NCI-H526 (cell line): ENCODE measurements around the gene WDFY4.

Source experiments
- DNase-seq, 2 experiments: peaks; one replicate each; lab custom pipeline; 2025; lab: John Stamatoyannopoulos, UW

The WDFY4 gene

DNA sequence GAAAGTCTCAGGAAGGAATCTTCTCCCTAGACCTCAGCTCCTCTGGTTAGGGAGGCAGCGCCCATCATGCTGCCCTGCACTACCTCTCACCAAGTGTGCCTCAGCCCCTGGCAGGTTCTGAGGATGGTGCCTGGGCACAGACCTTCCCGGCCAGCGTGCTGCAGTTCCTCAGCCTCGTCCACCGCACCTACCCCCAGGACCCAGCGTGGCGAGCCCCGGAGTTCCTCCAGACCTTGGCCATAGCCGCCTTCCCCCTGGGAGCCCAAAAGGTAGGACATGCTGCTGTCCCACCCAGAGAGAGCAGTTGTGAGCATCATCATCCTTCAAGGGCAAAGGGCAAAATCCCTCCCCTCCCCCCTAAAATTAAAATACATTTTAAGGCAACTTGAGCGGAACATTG, 132.5 kb downstream of the WDFY4 start:
- no peak for DNase-seq

DNA sequence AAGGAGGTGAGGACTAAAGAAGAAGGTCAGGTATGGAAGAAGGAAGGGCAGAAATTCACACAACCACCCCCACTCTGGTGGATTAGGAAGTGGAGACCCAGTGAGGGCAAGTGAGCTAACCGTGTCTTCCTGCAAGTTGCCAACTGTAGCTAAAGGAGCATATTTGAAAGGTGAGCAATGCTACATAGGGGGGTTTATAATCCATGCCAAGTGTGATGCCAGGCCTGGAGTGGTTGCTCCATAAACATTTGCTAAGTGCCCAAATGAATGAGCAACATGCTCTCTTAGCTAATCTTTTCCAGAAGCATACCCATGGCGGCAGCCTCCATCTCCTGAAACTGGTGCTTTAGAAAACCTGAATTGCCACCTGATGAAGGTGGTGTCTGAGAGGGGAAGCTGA, 133.4 kb downstream of the WDFY4 start:
- DNase-seq = no peak

DNA sequence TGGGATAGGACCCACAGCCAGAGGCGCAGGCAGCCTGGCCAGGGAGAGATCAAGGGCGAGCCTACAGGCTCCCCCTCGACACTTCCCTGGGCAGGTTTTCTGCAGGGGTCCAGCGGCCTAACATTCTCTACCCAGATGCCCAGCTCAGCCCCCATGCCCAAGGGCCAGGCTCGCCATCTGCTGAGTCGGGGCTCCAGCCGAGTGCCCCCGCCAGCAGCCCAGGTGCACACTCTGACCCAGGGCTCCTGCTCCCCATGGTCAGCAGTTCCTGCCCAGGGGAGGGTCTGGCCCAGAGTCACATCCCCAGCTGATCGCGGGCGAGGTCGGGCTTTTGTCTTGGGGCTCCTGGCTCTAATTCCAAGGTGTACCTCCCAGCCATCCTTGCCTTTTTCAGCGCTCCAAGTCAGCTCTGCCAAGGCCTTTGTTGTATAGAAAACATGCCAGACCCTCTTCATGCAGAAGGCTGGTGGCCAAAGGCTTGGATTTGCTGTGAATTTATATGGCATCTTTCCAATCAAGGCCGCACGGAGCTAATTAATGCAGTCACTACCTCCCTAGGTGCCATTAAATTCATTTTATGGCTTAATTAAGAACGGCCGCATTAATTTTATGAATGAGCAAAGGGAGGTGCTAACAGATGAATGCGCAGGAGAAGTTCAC, 134.3 kb downstream of the WDFY4 start:
- no peak for DNase-seq

DNA sequence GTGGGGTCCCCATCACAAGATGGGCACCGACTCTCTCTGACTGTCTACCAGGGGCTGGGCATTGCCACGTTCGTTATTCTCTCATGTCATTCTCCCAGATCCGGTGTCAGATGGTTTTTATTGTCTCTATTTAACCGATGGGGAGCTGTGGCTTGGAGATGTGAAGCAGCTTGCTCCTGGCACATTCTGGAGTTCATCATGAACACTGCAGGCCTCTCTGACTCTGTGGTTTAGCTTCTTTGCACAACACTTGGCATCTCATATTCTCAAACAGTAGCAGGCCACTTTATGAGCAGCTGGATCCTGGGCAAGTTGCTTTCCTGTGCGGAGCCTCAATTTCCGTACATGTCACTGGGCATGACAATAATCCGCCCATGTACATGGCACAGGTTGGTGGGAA, 135.1 kb downstream of the WDFY4 start:
- DNase-seq = no peak

DNA sequence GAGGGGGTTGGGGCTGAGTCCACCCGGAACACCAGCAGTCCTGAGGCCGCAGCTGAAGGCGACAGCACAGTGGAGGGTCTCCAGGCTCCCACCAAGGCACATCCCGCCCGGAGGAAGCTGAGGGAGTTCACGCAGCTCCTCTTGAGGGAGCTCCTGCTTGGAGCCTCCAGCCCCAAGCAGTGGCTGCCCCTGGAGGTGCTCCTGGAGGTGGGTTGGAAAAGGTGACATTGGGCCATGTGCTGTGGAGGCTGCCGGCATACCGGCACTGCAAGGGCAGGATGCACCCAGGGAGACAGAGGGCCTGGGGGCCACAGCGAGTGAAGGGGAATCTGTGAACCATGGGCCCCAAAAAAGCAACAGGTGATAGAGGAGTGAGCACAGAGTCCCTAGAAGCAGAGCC, 135.6 kb downstream of the WDFY4 start:
- no peak for DNase-seq

DNA sequence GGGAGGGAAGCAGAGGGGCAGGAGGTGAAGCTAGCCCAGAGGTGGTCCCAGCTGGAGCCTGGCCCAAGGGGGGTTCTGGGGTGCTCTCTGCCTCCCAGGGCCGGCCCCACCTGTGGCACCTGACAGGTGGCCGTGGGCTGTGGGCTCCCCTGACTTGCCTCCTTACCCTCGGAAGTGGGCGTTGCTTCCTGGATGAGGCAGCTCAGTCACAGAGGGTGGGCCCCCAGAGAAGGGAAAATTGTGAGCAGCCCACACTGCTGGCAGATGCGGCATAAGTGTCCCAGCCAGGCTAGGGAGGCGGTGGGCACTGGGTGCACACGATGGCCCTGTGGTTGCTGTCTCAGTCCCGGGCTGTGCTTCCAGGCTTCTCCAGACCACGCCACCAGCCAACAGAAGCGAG, 136.0 kb downstream of the WDFY4 start:
- no peak for DNase-seq

DNA sequence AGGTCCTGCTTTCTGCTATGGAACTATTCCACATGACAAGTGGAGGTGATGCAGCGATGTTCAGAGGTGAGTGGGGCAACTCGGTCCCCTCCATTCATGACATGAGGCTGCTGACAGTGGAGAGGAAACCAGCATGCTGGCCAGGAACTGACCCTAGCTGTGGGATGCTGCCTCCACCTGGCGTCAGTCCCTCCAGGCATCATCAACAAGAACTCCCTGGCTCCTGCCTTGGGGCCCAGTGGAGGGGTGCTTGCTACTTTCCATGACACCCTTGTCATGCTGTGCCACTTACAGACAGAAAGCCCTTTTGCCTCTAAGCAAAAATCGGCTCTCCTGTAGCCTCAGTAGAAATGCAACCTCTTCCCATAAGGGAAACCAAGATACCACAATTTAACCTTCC, 136.4 kb downstream of the WDFY4 start:
- peak in 1 of 2 experiments; percentile 11 for DNase-seq

DNA sequence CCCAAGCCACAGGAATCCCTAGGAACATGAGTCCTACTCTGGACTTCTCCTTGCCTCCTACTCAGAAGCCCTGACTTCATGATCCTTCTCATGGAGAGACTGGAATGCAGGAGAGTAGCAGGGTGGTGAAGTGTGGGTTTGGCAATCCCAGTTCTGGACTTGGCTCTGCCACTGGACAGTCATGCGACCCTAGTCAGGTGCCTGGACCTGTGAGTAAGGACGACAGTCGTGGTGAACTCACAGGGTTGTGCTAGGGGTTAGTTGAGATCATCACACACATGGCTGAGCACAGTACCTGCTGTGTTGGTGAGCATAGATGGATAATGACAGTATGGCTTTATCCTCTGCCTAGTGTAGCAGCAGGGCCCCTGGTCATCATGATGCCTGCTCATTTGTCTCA, 137.0 kb downstream of the WDFY4 start:
- DNase-seq = no peak

DNA sequence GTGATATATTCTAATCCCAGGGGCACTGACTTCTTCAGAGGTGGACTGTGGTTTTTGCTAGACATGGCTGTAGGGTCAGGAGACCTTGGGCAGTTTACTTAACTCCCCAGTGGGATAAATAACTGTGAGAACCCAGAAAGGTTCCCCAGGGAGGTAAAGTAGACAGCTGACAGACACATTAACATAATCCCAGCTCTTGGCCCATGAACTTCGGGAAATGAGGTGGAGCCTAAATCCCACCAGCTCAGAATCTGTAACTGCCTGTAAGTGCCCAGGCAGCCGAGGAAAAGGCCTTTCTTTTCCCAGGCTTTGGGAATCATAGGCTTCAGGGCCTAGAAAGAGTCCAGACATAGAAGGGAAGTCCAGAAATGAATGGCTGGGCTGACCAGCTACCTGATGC, 149.0 kb downstream of the WDFY4 start:
- no peak for DNase-seq

DNA sequence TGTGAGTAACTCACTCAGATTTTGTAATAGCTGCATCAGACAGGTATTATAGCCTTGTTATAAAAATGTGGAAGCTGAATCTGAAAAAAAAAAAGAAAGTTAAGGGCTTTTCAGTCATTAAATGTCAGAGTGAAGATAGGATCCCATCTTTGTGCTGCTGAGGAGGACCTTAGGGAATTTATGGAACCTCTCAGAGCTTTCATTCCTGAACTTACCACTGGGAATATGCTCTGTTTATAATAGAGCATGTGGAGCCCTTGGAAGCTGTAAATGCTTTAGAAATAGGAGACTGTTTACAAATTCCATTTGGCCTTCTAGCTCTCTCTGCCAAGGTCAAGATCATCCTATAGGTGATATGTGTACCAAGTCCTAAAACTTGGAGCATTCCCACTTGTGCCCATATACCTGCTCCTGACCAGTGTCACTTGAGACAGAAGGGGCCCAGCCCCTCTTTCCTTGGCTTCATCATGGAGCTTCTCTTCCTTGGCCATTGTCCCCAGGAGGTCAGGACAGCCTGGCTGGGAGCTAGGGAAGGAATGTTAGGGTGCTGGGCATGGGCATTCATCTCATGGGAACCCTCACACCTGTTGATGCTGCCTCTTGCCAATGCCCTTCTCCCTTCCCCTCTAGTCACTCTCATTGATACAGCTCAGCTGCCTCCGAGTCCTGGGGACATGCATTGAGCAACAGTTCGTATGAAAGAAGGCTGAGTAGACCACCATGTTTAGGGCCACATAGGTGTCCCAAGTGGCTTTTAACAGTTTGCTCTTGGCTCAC, 149.7 kb downstream of the WDFY4 start:
- DNase-seq = no peak

DNA sequence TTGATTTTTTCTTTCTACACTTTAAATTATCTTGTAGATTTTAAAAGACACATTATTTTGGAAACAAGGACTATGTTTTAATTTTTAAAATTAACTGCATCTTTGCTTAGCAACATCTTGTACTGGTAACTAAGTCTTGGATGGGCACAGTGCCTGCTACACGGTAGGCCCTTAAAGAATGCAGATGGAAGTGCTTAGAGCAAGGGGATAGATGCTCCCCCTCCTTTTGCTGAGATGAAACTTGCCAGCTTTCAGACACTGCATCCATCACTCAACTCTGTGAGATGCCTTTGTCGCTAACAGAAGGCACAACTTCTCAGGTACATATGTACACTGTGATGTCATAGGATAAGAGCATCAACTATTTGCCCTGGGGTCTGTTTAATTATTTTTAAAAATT, 151.1 kb downstream of the WDFY4 start:
- DNase-seq = no peak

DNA sequence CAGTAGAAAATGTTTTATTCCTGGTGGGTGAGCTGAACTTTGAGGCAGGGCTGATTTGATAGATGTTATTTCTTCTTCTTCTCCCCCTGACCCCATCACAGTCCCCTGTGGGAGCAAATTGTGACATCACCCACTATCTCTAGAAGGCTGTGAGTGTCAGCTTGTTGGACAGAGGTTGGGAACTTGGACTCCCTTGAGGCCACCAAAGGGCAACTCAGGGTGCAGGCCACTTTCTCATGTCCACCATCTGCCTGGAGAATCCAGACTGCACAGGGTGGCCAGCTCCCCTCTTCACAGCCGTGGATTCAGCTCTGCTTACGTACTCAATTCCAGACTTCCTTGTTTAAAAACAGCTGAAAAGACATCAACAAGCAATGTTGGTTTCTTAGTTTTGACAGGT, 151.9 kb downstream of the WDFY4 start:
- DNase-seq = no peak

DNA sequence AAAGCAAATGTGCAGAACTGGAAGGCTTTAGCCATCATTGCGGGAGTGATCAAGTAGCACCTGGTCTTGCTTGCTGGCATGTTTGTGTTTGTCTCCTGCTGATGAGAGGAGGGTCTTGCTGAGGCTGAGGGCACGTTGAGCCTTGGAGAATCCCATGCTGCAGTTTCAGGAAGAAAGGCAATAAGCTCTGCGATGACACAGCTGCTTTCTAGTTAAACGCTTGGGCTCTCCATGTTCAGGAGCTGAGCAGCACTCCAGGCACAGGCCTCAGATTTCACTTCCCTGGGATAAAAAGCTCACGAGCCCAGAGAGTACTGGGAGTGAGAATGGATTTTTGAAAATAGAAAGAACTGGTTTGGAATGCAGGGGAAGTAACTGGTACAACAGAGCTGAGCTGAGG, 154.2 kb downstream of the WDFY4 start:
- no peak for DNase-seq

DNA sequence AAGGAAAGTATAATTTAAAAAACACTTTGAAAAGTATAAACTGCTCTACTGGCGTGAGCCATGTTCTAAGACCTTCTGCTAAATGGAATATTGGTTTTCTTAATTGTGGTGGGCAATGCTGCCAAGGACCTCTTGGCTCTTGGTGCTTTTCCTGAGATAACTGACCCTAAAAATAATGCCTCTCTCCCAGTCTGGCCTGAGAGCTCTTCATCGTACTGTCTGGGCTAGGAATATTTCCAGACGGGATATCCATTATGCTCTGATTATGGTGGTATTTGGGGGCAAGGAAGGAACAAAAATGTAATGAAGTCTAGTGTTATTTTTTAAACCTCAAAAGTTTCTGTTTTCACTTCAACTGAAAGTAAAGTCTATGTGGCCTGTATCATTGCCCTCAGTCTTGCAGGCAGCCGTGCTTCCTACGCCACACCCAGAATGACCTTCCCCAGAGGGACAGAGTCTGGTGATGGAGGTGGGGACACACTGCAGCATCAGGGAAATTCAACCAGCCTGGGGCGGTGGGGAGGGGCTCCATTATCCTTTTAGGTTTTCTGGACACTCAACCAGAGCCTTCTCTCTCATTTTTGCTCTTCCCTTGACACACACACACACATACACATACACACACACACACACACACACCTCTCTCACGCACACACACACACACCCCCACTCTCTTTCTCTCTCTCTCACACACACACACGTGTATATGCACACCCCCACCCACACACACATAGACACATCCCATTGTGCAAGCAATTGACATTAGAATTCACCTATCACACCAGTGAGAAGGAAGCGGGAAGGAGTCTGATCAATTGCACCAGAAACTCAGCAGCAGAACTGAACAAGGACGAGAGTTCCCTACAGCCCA, 155.4 kb downstream of the WDFY4 start:
- no peak for DNase-seq

DNA sequence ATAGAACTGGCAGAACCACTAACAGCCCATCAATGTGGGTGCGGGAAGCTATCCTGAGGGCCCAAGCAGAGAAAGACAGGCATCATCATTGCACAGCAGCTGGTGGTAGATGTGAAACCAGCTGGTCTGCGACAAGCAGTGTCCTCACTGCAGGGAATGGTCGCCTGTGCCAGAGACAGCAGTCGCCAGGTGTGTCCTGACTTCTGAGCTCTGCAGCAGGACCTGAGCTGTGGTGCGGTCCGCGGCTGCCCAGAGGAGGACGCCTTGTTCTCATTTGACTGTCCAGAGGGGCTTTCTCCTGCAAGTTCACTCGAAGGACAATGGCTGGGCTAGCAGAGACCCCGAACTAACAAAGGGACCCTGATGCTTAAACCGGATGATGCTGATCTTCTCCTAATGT, 157.6 kb downstream of the WDFY4 start:
- DNase-seq = no peak

DNA sequence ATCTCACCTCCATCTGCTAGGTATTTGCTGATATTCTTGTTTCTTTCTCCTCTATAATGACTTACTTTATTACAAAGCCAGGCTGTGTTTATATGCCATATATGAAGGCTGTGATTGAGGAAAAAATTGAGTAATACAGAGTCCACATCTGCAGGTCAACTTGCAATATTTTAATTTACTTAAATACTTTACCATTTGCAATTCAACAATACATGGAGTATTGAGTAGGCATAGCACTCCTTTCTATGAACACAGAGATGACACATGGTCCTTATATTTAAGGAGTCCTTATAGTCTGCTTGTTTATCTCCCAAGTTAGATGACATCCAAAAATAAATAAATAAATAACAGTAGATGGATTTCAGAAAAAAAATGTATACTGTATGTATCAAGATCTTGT, 158.5 kb downstream of the WDFY4 start:
- DNase-seq = no peak

DNA sequence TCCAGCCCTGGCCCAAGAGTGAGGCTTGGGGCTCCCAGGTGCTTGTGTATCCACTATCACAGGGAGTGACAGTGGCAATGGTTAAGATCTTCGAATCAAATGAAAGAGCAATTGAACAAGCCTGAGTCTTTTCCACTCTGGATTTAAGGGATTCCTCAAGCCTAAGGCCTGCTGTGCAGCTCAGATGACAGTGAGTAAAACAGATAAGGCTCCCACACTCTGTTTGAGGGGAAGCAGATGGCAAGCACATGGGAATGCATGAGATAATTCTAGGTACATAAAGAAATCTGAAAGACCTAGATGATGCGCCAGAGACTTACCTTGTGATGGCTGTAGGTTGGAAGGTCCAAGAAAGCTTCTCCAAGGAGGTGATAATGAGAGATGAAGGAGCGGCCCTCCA, 159.9 kb downstream of the WDFY4 start:
- DNase-seq = no peak

DNA sequence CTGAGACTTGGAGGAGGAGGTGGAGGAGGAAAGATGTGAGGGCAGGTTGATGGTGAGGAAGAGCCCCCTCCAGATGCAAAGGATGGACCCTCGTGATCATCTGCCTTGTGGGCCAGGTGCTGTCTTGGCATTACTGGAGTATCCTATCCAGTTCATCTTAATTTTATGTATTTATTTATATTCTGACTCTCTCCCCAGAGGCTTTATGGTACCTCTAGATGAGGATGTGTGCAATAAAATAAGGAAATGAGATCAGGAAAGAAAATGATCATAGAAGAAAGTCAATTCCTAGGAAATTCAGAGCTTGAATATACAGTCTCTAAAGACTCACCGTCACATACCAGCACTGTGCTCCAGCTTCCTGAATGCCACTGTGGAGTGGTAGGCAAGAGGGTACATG, 160.8 kb downstream of the WDFY4 start:
- no peak for DNase-seq

DNA sequence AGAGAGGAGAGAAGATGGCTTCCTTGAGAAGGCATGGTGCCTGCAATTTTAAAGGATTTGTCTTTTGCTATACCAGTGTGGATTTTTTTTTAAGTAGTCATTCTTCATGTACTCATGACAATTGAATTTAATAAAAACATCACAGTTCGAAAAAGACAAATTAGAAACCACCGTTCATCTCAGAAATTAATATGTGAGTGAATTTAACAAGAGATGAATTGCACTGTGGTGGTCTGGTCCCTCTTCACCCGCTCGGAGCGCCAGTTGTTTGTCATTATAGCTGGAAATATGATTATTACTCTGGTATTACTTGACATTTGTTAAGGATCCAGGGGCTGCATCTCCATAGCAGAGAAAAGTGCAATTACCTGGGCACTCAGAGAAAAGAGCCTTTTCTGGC, 163.0 kb downstream of the WDFY4 start:
- DNase-seq = no peak

DNA sequence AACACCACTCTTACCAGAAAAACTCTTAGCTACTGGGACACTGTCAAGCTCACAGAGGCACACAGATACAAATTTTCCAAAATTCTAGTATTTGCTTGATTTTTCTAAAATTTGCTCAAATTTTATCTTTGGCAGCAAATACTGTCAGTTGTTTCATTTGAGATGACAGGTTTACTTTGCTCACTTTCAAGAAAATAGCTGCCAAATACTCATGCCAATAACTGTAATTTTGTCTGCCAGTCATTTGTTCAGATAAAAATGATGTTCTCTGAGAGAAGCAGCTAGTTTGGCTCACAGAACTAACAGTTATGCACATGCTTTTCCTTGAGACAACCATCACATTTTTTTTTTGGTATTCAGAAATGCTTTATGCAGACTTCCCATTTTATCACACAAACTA, 172.2 kb downstream of the WDFY4 start:
- no peak for DNase-seq

DNA sequence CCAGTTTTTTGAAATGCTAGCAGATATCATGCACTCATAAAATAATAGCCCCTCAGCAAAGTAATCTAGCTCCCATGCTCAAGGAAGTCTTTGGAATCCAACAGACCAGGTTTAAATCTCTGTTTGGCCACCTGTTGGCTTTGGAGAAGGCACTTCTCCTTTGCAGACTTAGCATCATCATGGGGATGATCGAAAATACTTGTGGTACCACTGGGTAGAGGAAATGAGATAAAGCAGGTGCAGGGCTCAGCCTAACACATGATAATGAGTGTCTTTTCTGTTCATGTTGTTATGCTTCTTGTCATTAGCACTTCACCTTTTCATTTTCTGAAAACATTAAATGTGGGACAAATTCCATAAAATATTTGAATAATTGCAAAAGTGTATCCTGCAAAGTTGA, 187.6 kb downstream of the WDFY4 start:
- no peak for DNase-seq

DNA sequence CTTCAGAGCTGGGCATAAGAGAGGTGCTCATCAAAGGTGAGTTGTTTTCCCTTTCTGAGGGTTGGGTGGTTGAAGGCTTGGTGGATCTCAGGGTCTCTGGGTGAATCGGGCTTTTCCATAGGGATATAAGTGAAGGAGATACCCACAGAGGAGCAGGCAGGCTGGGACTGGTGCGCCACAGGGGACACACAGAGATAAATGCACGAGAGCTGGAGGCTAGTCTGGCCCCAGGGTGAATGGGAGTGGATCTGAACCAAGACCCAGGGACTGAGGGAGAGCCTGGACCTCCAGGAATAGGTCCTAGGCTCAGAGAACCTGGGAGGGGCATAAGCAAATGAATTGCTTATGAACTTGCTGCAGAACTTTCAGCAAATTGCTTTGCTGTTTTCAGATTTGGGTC, 193.4 kb downstream of the WDFY4 start:
- no peak for DNase-seq

DNA sequence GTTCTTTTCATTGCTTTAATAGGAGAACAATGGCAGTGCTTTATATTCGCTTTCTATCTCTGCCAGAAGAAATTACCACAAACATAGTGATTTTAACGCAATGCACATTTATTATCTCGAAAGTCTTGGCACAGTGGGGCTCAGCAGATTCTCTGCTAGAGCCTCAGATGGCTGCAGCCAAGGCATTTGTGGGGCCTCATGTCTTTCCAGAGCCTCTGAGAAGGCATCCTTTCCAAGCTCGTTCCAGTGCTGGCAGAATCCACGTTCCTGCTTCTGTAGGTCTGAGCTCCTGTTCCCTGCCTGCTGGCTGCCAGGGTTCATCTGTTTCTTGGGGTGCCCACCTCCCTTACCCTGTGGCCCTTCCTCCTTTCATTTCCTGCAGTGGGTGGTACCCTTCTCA, 194.8 kb downstream of the WDFY4 start:
- DNase-seq = no peak
